DMS153 treated with DMSO at 0.1 percent for 48 hours (cell line): Measurements from ENCODE around the gene TMEM9.
A peak's percentile ranks its signal among the peaks of the same experiment; 100 is the strongest.

Experiments
- DNase-seq: peaks from one replicate; lab custom pipeline; 2025; ENCODE audit not compliant: unreplicated experiment; lab: John Stamatoyannopoulos, UW

Gene TMEM9

GRCh38 chr1:201145816-201146215 is 8.5 kb downstream of the TMEM9 start:
- no peak for DNase-seq

GRCh38 chr1:201145132-201145531 is 9.1 kb downstream of the TMEM9 start:
- no peak for DNase-seq

- no peak for DNase-seq
These were observed 9.6 kb downstream of the TMEM9 start for GRCh38 chr1:201144701-201145100.

- no peak for DNase-seq
These were observed 10.3 kb downstream of the TMEM9 start for GRCh38 chr1:201143726-201144635.

- DNase-seq, result no peak
These were observed 11.2 kb downstream of the TMEM9 start for GRCh38 chr1:201142849-201143725.

- DNase-seq, result no peak
These were observed 12.0 kb downstream of the TMEM9 start for GRCh38 chr1:201142011-201142848.

GRCh38 chr1:201141418-201141817 is 12.9 kb downstream of the TMEM9 start:
- DNase-seq, result no peak

GRCh38 chr1:201140941-201141260 is 13.4 kb downstream of the TMEM9 start:
- DNase-seq, result no peak

- DNase-seq, result peak; percentile 60
These were observed 13.9 kb downstream of the TMEM9 start for GRCh38 chr1:201140235-201140940.

- no peak for DNase-seq
These were observed 14.5 kb downstream of the TMEM9 start for GRCh38 chr1:201139756-201140155.

GRCh38 chr1:201139306-201139705 is 15.0 kb downstream of the TMEM9 start:
- no peak for DNase-seq

- no peak for DNase-seq
These were observed 15.9 kb downstream of the TMEM9 start for GRCh38 chr1:201138311-201138840.

- no peak for DNase-seq
These were observed 16.5 kb downstream of the TMEM9 start for GRCh38 chr1:201137579-201138310.

- no peak for DNase-seq
These were observed 17.3 kb downstream of the TMEM9 start for GRCh38 chr1:201137024-201137392.

- no peak for DNase-seq
These were observed 17.8 kb downstream of the TMEM9 start for GRCh38 chr1:201136355-201137023.

- no peak for DNase-seq
These were observed 19.9 kb downstream of the TMEM9 start for GRCh38 chr1:201134405-201134804.

- no peak for DNase-seq
These were observed 22.9 kb downstream of the TMEM9 start for GRCh38 chr1:201131398-201131797.

GRCh38 chr1:201128962-201129361 is 25.3 kb downstream of the TMEM9 start:
- no peak for DNase-seq

GRCh38 chr1:201128476-201128875 is 25.8 kb downstream of the TMEM9 start:
- DNase-seq, result no peak
